ENCODE data around the gene ICAM3. TPM values are rescaled to one million over a fixed set of nuclear protein-coding genes. Genes with fewer than 3 reads are reported as not detected.

The ICAM3 gene
- total RNA-seq, 2 experiments from 2014 or later = 194 to 202 TPM

DNA sequence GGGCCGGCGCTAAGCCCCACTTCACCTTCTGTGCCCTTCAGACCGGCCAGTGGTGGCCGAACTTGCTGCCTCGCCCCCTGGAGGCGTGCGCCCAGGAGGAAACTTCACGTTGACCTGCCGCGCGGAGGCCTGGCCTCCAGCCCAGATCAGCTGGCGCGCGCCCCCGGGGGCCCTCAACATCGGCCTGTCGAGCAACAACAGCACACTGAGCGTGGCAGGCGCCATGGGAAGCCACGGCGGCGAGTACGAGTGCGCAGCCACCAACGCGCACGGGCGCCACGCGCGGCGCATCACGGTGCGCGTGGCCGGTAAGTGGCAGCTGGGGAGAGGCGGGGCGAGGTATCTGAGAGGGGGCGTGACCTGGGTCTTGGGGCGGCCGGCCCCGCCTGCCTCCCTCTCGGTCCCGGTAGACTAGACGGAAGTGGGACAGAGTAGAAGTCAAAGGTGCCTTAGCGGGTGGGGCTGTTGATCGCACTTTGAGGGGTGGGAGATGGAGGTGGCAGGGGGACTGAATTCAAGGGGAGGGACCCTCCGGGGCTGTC is 44.0 kb downstream of the ICAM3 start:
- H3K27ac Mint-ChIP-seq = peak overlapping the region; percentile 71
- H3K4me1 Mint-ChIP-seq (ENCODE audit: low read depth) = peaks cover 53% of the 10 kb centered on the region
- ChIA-PET POLR2A (interaction anchor here (0.8 kb wide), 1 partner anchor 24 kb away, joined by 3 read pairs; the partner anchor contains the start of gene ICAM1), CTCF (interaction anchor here (0.8 to 1.6 kb wide), 6 partner anchors 9 to 120 kb away, joined by 3 to 7 read pairs (median 3); partner anchors contain the start of gene ICAM4)
- H3K9me3 Mint-ChIP-seq (ENCODE audit: insufficient read depth) = no peaks in the 10 kb centered on the region
- peak overlapping the region; percentile 68 for H3K4me3 Mint-ChIP-seq
- H3K27me3 Mint-ChIP-seq (ENCODE audit: low read depth) = peaks cover 56% of the 10 kb centered on the region
- peaks cover 7% of the 10 kb centered on the region for H3K36me3 Mint-ChIP-seq (ENCODE audit: low read depth)
- DNase-seq (peak; percentile 80), ATAC-seq (peak; percentile 72)

DNA sequence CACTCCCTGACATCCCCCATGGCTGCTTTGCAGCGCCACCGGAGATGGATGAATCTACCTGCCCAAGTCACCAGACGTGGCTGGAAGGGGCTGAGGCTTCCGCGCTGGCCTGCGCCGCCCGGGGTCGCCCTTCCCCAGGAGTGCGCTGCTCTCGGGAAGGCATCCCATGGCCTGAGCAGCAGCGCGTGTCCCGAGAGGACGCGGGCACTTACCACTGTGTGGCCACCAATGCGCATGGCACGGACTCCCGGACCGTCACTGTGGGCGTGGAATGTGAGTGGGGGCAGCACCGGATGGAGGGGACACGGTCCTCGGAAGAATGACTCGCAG is 45.1 kb downstream of the ICAM3 start:
- DNase-seq (no peak), ATAC-seq (no peak)
- Mint-ChIP-seq H3K27ac (peak overlapping the region; percentile 20), H3K27me3 (ENCODE audit: low read depth) (peaks cover 60% of the 10 kb centered on the region), H3K36me3 (ENCODE audit: low read depth) (peaks cover 7% of the 10 kb centered on the region), H3K9me3 (ENCODE audit: insufficient read depth) (no peaks in the 10 kb centered on the region), H3K4me3 (peak overlapping the region; percentile 12), H3K4me1 (ENCODE audit: low read depth) (peaks cover 62% of the 10 kb centered on the region)
- ChIA-PET POLR2A (no interaction called here), CTCF (no interaction called here)

DNA sequence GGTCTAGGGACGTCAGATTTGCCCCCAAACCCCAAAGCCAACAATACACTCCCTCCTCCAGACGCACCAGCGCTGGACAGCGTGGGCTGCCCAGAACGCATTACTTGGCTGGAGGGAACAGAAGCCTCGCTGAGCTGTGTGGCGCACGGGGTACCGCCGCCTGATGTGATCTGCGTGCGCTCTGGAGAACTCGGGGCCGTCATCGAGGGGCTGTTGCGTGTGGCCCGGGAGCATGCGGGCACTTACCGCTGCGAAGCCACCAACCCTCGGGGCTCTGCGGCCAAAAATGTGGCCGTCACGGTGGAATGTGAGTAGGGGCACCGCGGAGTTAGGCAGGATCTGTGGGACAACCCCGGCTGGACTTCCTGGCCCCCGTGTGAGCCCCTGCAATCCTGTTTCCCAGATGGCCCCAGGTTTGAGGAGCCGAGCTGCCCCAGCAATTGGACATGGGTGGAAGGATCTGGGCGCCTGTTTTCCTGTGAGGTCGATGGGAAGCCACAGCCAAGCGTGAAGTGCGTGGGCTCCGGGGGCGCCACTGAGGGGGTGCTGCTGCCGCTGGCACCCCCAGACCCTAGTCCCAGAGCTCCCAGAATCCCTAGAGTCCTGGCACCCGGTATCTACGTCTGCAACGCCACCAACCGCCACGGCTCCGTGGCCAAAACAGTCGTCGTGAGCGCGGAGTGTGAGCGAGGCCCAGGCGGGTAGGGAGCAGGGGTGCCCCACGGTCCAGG is 45.6 kb downstream of the ICAM3 start:
- H3K4me3 Mint-ChIP-seq = peak overlapping the region; percentile 12
- CTCF ChIA-PET = no interaction called here
- ATAC-seq (no peak), DNase-seq (no peak)
- no peaks in the 10 kb centered on the region for H3K9me3 Mint-ChIP-seq (ENCODE audit: insufficient read depth)
- H3K36me3 Mint-ChIP-seq (ENCODE audit: low read depth) = peaks cover 7% of the 10 kb centered on the region
- POLR2A ChIA-PET = no interaction called here
- H3K4me1 Mint-ChIP-seq (ENCODE audit: low read depth) = peaks cover 68% of the 10 kb centered on the region
- H3K27ac Mint-ChIP-seq = no peak overlapping the region
- H3K27me3 Mint-ChIP-seq (ENCODE audit: low read depth) = peaks cover 65% of the 10 kb centered on the region

DNA sequence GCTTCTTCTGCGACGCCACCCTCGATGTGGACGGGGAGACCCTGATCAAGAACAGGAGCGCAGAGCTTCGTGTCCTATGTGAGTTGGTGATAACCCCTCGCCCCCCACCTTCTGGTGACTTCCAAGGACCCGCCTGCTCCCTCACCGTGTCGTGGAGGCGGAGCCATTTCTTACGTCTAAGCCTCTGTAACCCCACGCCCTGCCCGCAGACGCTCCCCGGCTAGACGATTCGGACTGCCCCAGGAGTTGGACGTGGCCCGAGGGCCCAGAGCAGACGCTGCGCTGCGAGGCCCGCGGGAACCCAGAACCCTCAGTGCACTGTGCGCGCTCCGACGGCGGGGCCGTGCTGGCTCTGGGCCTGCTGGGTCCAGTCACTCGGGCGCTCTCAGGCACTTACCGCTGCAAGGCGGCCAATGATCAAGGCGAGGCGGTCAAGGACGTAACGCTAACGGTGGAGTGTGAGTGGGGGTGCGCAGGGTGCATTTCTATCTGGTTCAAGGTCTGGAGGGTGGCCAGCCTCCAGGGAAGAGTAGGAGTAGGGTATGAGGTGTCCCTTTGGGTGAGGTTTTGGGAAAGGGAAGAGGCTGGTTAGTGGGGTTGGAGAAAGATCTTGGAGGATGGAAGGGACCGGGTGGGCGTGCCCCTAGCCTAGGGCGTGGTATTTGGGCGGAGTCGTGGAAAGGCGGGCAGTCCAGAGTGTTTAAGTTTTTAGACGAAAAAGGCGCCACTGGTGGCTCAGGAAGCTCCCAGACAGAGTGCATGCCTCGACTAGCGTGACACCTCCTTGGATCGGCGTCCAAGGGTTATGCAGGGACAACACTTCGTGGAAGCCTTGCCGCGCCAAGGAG is 46.4 kb downstream of the ICAM3 start:
- ATAC-seq (no peak), DNase-seq (no peak)
- peaks cover 71% of the 10 kb centered on the region for H3K27me3 Mint-ChIP-seq (ENCODE audit: low read depth)
- POLR2A ChIA-PET = interaction anchor here (1.6 kb wide), 1 partner anchor 22 kb away, joined by 10 read pairs; the partner anchor contains the start of gene ICAM1
- H3K4me1 Mint-ChIP-seq (ENCODE audit: low read depth) = peaks cover 73% of the 10 kb centered on the region
- CTCF ChIA-PET = interaction anchor here (1.5 kb wide), 1 partner anchor 22 kb away, joined by 7 read pairs; the partner anchor contains the start of gene ICAM1
- H3K36me3 Mint-ChIP-seq (ENCODE audit: low read depth) = peaks cover 7% of the 10 kb centered on the region
- peak overlapping the region; percentile 73 for H3K4me3 Mint-ChIP-seq
- H3K9me3 Mint-ChIP-seq (ENCODE audit: insufficient read depth) = no peaks in the 10 kb centered on the region
- peak overlapping the region; percentile 69 for H3K27ac Mint-ChIP-seq

DNA sequence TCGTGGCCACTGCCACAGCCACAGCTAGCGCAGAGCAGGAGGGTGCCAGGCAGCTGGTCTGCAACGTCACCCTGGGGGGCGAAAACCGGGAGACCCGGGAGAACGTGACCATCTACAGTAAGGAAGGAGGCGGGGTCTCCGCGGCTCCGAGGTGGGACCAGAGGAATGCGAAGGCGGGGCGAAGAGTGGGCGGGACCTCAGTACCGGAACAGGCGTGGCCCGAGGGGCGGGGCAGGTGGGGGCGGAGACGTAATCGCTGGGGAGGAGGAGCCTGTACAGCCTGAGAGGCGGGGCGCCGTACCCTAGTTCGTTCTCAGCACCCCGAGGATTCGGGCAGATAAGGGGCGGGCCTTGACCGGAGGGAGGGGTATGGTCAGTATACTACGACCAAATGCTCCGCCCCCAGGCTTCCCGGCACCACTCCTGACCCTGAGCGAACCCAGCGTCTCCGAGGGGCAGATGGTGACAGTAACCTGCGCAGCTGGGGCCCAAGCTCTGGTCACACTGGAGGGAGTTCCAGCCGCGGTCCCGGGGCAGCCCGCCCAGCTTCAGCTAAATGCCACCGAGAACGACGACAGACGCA is 47.1 kb downstream of the ICAM3 start:
- ATAC-seq (peak; percentile 28), DNase-seq (peak; percentile 81)
- Mint-ChIP-seq H3K27me3 (ENCODE audit: low read depth) (peaks cover 77% of the 10 kb centered on the region), H3K4me3 (peak overlapping the region; percentile 73), H3K36me3 (ENCODE audit: low read depth) (peaks cover 7% of the 10 kb centered on the region), H3K4me1 (ENCODE audit: low read depth) (peaks cover 81% of the 10 kb centered on the region), H3K27ac (peak overlapping the region; percentile 70), H3K9me3 (ENCODE audit: insufficient read depth) (no peaks in the 10 kb centered on the region)
- CTCF ChIA-PET = interaction anchor here (1.3 to 1.7 kb wide), 3 partner anchors 21 to 96 kb away, joined by 7 to 8 read pairs (median 7); partner anchors contain the start of gene ICAM1
- POLR2A ChIA-PET = interaction anchor here (1.5 to 1.6 kb wide), 2 partner anchors 21 to 40 kb away, joined by 9 to 10 read pairs; partner anchors contain the start of genes ICAM1 and RAVER1

DNA sequence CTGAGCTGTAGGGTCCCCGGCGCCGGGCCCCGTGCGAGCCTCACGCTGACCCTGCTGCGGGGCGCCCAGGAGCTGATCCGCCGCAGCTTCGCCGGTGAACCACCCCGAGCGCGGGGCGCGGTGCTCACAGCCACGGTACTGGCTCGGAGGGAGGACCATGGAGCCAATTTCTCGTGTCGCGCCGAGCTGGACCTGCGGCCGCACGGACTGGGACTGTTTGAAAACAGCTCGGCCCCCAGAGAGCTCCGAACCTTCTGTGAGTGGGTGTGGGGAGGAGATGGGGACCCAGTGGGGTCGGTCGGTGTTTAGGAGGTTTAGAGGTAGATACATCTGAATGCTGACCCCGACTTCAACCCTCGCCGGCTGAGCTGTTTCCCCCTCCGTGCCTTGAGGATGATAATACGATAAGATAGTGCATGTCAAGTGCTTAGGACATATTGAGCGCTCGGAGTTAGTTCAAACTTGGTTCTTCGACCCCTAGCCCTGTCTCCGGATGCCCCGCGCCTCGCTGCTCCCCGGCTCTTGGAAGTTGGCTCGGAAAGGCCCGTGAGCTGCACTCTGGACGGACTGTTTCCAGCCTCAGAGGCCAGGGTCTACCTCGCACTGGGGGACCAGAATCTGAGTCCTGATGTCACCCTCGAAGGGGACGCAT is 47.7 kb downstream of the ICAM3 start:
- Mint-ChIP-seq H3K4me1 (ENCODE audit: low read depth) (peaks cover 86% of the 10 kb centered on the region), H3K4me3 (peak overlapping the region; percentile 73), H3K36me3 (ENCODE audit: low read depth) (peaks cover 7% of the 10 kb centered on the region), H3K27ac (peak overlapping the region; percentile 70), H3K27me3 (ENCODE audit: low read depth) (peaks cover 76% of the 10 kb centered on the region), H3K9me3 (ENCODE audit: insufficient read depth) (no peaks in the 10 kb centered on the region)
- ChIA-PET POLR2A (interaction anchor here (1.5 to 1.6 kb wide), 3 partner anchors 21 to 89 kb away, joined by 5 to 10 read pairs (median 9); partner anchors contain the start of genes ICAM1, RAVER1 and TYK2), CTCF (interaction anchor here (0.9 to 1.7 kb wide), 4 partner anchors 21 to 97 kb away, joined by 3 to 8 read pairs (median 7); partner anchors contain the start of gene ICAM1)
- no peak for ATAC-seq
- peak; percentile 25 for DNase-seq

DNA sequence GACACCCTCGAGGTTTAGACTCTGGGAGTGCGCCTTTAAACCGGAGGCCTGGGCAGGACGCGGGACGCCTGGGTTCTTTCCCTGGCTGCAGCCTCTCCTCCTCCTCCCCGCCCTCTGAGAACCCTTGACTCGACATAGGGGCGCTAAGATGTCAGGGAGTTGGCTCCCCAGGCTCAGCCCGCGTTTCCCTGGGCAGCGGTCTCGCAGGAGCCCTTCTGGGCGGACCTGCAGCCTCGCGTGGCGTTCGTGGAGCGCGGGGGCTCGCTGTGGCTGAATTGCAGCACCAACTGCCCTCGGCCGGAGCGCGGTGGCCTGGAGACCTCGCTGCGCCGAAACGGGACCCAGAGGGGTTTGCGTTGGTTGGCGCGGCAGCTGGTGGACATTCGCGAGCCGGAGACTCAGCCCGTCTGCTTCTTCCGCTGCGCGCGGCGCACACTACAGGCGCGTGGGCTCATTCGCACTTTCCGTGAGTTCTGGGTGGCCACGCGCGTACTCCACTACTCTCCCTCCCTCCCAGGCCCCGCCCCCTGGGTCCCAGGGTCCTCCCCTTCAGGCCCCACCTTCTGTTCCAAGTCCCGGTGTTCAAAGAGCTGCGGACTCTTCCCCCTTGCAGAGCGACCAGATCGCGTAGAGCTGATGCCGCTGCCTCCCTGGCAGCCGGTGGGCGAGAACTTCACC is 48.4 kb downstream of the ICAM3 start:
- Mint-ChIP-seq H3K36me3 (ENCODE audit: low read depth) (peaks cover 10% of the 10 kb centered on the region), H3K27ac (no peak overlapping the region), H3K9me3 (ENCODE audit: insufficient read depth) (no peaks in the 10 kb centered on the region), H3K4me3 (peak overlapping the region; percentile 73), H3K27me3 (ENCODE audit: low read depth) (peaks cover 75% of the 10 kb centered on the region), H3K4me1 (ENCODE audit: low read depth) (peaks cover 91% of the 10 kb centered on the region)
- peak; percentile 66 for DNase-seq
- POLR2A ChIA-PET = interaction anchor here (1.5 to 5.8 kb wide), 4 partner anchors 20 to 90 kb away, joined by 5 to 54 read pairs (median 10); partner anchors contain the start of genes ICAM1, RAVER1 and TYK2
- CTCF ChIA-PET = interaction anchor here (0.9 to 1.7 kb wide), 4 partner anchors 20 to 98 kb away, joined by 3 to 8 read pairs (median 7); partner anchors contain the start of gene ICAM1
- peak; percentile 12 for ATAC-seq

DNA sequence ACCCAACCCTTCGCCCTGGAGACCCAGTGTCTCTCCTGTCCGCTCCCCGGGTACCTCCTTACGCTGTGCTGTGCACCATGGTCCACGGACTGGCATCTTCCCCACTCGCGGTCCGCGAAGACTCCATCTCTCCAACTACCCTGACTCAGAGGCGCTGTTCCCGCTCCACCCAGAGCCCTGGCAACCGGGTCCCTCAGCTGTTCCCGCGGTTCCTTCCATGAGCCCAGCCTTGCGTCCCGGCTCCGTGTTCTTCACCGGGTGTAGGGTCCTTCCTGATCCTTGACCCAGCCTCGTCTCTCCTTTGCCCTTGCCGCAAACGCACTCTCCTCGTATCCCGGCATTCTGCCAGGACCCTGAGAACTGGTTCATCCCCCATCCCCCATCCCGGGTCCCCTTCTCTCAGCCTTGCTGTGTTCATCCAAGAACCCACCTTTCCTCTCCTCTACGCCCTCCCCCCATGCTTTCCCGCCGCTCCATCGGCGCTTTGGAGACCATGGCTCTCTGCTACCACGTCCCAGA is 49.0 kb downstream of the ICAM3 start:
- Mint-ChIP-seq H3K4me1 (ENCODE audit: low read depth) (peaks cover 91% of the 10 kb centered on the region), H3K27me3 (ENCODE audit: low read depth) (peaks cover 70% of the 10 kb centered on the region), H3K27ac (peak overlapping the region; percentile 58), H3K36me3 (ENCODE audit: low read depth) (peaks cover 15% of the 10 kb centered on the region), H3K9me3 (ENCODE audit: insufficient read depth) (no peaks in the 10 kb centered on the region), H3K4me3 (peak overlapping the region; percentile 73)
- CTCF ChIA-PET = interaction anchor here (0.9 to 1.9 kb wide), 5 partner anchors 10 to 98 kb away, joined by 3 to 33 read pairs (median 8); partner anchors contain the start of gene ICAM1
- no peak for DNase-seq
- POLR2A ChIA-PET = interaction anchor here (1.5 to 5.8 kb wide), 2 partner anchors 20 to 90 kb away, joined by 5 to 54 read pairs; partner anchors contain the start of genes ICAM1 and TYK2
- ATAC-seq = no peak

DNA sequence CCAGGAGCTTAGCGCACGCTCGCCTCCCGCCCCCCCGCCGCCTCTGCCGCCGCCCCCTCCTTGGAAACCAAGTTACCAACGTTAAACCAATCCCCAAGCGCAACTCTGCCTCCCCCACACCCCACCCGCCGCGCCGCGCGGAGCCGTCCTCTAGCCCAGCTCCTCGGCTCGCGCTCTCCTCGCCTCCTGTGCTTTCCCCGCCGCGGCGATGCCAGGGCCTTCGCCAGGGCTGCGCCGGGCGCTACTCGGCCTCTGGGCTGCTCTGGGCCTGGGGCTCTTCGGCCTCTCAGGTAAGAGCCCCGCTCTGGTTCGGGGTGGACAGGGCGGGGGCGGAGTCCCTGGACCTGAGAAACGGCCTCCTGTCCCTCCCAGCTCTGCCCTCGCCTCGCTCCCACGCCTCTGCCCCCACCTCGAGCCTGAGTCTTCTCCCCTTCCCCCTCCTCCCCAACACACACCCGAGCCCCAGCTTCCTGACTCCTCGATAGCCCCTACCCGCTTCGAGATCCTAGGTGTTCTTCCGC is 49.5 kb downstream of the ICAM3 start, which contains the start of gene ICAM5:
TSS of gene ICAM5 (plus strand) at position 117 of the 521 bp plus-strand sequence. CDS start at position 209, 92 bp downstream.
- ChIA-PET POLR2A (interaction anchor here (1.0 to 5.8 kb wide), 3 partner anchors 19 to 103 kb away, joined by 3 to 54 read pairs (median 5); partner anchors contain the start of genes ICAM1 and TYK2), CTCF (interaction anchor here (0.5 to 1.9 kb wide), 12 partner anchors 9 to 148 kb away, joined by 3 to 33 read pairs (median 4); partner anchors contain the start of genes ICAM1 and RAVER1)
- ATAC-seq (peak; percentile 12), DNase-seq (peak; percentile 49)
- H3K4me3 Mint-ChIP-seq = peak within 1 kb of the TSS; percentile 73
- no peaks in the 10 kb centered on the region for H3K9me3 Mint-ChIP-seq (ENCODE audit: insufficient read depth)
- H3K27me3 Mint-ChIP-seq (ENCODE audit: low read depth) = peaks cover 66% of the 10 kb centered on the region
- H3K4me1 Mint-ChIP-seq (ENCODE audit: low read depth) = peaks cover 93% of the 10 kb centered on the region
- peaks cover 20% of the 10 kb centered on the region for H3K36me3 Mint-ChIP-seq (ENCODE audit: low read depth)
- peak within 1 kb of the TSS; percentile 58 for H3K27ac Mint-ChIP-seq

All from activated CD8-positive, alpha-beta T cell treated with anti-CD3 and anti-CD28 coated beads, Interleukin-2, amount 10 ng/mL, durations not matched to agents 7 days and 5 days (primary cell).